AG09309 (cell line): ENCODE results near the gene MPRIP.

Source experiments
- DNase-seq: peaks from one replicate; pipeline ENCODE4 v3.0.0-alpha.2; 2010; ENCODE audit warnings: low read depth
- H3K4me3 ChIP-seq: 2 replicates; pipeline ENCODE4 v1.5.1; 2011; ENCODE audit warnings: mild to moderate bottlenecking, low read depth, low read length, moderate library complexity; ENCODE audit not compliant: control insufficient read depth
- TF ChIP-seq, protein P1 (sequence below): IDR thresholded peaks from 2 replicates; pipeline ENCODE4 v1.5.1; 2011; ENCODE audit warnings: mild to moderate bottlenecking, low read depth, low read length, inconsistent platforms; ENCODE audit not compliant: insufficient read depth, control insufficient read depth; ENCODE audit errors: missing control alignments

Gene MPRIP

DNA sequence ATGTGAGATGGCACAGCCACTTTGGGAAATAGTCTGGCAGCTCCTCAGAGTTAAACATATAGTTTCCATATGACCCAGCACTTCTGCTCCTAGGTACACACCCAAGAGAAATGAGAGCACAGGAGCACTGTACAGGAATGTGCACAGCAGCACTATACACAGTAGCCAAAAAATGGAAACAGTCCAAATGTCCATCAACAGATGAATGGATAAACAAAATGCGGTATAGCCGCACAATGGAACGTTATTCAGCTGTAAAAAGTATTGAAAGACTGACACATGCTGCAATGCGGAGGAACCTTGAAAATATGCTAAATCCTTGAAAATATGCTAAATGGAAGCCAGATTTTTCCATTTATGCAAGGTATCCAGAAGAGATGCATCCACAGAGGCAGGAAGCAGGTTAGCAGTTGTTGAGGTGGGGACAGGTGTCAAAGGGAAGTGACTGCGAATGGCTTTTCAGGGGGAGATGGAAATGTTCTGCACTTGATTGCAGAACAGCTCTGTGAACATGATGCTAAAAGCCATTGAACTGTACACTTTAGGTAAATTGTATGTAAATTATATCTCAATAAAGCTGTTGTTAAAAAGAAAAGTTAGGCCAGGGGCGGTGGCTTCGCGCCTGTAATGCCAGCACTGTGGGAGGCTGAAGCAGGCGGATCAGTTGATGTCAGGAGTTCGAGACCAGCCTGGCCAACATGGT is 80.7 kb downstream of the MPRIP start:
- no peak for DNase-seq
- TF ChIP-seq, protein P1, sequence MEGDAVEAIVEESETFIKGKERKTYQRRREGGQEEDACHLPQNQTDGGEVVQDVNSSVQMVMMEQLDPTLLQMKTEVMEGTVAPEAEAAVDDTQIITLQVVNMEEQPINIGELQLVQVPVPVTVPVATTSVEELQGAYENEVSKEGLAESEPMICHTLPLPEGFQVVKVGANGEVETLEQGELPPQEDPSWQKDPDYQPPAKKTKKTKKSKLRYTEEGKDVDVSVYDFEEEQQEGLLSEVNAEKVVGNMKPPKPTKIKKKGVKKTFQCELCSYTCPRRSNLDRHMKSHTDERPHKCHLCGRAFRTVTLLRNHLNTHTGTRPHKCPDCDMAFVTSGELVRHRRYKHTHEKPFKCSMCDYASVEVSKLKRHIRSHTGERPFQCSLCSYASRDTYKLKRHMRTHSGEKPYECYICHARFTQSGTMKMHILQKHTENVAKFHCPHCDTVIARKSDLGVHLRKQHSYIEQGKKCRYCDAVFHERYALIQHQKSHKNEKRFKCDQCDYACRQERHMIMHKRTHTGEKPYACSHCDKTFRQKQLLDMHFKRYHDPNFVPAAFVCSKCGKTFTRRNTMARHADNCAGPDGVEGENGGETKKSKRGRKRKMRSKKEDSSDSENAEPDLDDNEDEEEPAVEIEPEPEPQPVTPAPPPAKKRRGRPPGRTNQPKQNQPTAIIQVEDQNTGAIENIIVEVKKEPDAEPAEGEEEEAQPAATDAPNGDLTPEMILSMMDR = no peak
- H3K4me3 ChIP-seq = no peak overlapping the region

DNA sequence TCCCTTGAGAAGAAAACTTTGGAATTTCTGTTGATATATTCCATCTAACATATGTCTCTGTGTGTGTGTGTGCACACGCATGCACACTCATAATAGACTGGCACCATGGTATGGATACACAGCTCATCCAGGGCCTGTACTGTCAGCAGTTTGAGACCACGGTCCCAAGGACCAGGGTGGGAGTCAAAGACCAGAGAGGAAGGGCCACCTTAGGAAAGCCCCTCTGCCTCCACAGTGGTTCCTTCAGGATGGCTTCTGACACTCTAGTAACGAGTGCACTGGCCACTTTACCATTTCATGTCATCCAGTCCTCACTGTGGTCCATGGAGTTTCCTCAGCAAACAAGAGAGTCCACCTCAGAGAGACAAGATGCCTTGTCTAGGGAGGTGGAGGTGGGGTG is 82.1 kb downstream of the MPRIP start:
- no peak for DNase-seq
- no peak overlapping the region for H3K4me3 ChIP-seq
- TF ChIP-seq, protein P1 = no peak

DNA sequence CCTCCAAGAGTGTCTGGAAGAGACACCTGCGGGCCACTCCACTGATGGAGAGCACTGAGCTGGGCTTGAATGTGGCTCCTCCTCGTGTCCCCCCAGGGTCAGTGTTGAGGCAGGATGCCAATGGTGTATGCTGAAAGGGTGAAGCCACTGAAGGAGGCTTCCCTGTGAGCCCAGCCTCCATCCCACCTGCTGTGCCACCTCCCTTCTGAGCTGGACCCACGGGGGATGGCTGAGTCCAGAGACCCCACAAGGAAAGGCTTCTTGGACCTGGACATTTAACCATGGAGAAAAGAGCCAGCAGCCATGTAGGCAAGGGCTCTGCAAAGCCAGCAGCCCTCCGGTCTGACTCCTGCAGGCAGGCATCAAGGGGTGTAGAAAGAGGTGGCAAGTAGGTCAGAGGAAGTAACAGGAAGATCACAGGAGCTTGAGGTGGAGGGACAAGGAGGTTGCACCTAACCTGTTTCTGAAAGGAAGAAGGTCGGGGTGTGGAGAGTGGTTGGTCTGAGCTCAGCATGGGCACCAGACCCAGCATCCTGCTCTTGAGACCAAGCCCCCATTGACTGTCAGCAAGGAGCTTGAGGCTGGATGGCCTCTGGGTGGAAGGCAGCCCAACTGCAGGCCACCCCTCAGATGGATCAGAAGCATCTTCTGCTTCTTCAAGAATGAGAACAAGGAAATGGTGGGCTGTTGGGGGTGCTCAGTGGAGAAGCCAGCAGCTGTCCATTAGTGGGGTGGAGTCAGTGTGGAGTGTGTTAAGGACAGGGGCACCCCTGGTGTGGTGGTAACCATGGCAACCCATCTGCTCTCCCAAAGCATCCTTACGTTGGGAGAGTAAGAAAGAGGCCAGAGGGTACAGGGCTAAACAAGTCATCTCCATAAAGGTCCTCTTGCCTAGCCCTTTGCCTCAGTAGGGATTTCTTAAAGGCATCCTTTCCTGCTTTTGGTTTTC is 83.2 kb downstream of the MPRIP start:
- TF ChIP-seq, protein P1 = no peak
- no peak overlapping the region for H3K4me3 ChIP-seq
- DNase-seq = no peak

DNA sequence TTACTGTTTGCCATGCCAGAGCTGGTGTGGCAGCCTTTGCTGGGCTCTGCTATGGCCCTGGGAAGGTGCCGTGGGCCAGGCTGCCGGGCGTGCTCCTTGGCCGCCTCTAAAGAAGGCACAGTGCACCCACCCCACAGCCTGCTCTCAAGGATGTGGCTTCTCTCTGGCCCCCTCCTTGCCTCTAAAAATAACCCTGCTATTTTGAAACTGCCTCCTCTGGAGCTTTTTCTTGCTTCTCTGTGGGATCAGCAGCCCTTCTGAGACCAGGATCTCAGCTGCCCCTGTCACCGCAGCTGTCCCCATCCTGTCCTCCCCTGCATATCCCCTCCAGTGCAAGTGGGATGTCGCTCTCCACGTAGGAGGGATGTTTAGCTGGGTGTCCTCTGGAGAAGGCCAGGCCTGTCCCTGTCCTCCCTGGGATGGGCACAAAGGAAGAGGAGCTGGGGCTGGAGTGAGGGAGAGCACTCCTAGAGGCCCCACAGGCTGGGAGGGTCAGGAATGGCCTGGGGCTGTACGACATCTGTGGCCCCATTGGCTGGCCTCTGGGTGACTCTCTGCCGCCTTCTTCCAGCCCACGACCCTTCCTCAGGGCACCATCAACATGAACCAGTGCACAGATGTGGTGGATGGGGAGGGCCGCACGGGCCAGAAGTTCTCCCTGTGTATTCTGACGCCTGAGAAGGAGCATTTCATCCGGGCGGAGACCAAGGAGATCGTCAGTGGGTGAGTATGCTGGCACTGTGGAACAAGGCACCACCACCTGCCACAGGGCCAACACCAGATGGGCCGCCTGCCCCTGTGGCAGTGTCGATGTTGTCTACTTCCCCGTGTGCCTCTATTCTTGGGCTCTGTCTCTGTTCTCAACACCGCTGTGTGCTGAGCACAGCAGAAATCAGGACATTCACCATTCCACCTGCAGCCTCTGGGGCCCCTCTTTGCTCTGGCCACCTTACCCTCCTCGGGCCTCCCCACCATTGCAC is 84.2 kb downstream of the MPRIP start:
- TF ChIP-seq, protein P1 = no peak
- H3K4me3 ChIP-seq = no peak overlapping the region
- DNase-seq = no peak

DNA sequence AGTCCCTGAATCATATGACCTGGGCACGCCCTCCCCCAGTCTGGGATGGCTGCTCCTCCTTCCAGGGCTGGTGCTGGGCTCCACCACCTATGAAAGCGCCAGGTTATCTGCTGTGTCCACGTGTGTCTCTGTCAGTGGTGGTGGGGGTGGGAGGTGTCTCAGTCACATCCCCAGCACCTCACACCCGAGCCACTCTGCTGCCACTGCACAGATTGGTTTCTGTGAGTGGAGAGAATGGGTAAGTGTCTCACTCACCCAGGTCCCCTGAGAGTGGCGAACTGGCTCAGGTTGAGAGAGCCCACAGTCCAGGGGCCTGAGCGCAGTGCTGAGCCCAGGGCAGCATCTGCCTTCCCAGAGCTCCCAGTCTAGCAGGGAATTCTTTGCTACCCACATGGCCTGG is 84.9 kb downstream of the MPRIP start:
- TF ChIP-seq, protein P1 = no peak
- no peak overlapping the region for H3K4me3 ChIP-seq
- no peak for DNase-seq

DNA sequence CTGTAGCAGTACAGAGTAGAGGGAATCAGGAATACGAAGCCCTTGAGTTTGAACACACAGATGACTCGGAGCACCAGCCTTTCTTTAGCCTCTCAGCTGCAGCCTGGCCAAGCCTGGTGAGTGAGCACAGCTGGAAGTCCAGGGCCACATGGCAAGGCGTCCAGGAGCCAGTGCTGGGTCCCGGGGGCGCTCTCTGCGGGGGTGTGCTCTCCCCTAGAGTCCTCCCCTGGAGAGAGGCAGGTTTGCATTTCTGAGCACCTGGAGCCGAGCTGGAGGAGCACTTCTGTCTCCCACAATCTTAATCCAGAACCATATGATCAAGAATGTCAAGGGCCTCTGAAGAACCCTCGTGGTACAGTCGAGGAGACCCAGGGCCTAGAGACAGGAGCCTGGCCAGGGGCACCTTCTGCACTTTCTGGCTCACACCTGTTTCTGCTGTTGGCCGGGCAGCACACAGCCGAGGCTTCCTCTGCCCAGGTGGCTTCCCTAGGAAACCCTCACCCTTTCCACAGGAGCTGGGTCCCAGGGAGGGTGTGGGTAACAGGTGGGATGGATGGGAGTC is 85.6 kb downstream of the MPRIP start:
- DNase-seq = no peak
- no peak overlapping the region for H3K4me3 ChIP-seq
- TF ChIP-seq, protein P1 = no peak
